ENCODE measurements around the gene ABHD2. TPM values are rescaled to one million over a fixed set of nuclear protein-coding genes. Genes with fewer than 3 reads are reported as not detected.

ABHD2 gene
- total and polyA plus RNA-seq, 9 of the 15 experiments (the other 6 are each of a cell fraction or from before 2014, with no cell fraction given) = 16.9 to 99.8 (median 47.5) TPM

GRCh38 chr15:89087830-89088604 is at the start of gene ABHD2 (continued):
- TF ChIP-seq OTX1 (CRISPR knock-in tag; IDR thresholded peaks at IDR 0.05) (peak; percentile 89), KHSRP (IDR thresholded peaks at IDR 0.05) (no peak), CBFA2T2 (conservative IDR thresholded peaks at IDR 0.05) (no peak), SPI1 (IDR thresholded peaks at IDR 0.05; ENCODE audit: borderline replicate concordance, low read depth, low read length) (no peak), KDM1A (IDR thresholded peaks at IDR 0.05) (0 out of 4 replicates have a peak, but pooled peaks of 1 of the 2 experiments have one; percentile 14), SP1 (CRISPR knock-in tag; IDR thresholded peaks at IDR 0.05) (peak; percentile 100), FOXK1 (CRISPR knock-in tag; IDR thresholded peaks at IDR 0.05; ENCODE audit: borderline replicate concordance) (no peak), MCM5 (IDR thresholded peaks at IDR 0.05; ENCODE audit: low read depth) (no peak), CHD4 (IDR thresholded peaks at IDR 0.05; ENCODE audit: insufficient read depth, insufficient replicate concordance, low read depth, low read length, poor library complexity, severe bottlenecking) (no peak), MAZ (CRISPR knock-in tag; conservative IDR thresholded peaks at IDR 0.05 in 1 of 2, IDR thresholded peaks at IDR 0.05 in 1 of 2) (peak; percentile 50 to 63; a peak in 3 of 4 replicates), TRIM24 (IDR thresholded peaks at IDR 0.05) (peak; percentile 41 to 47; a peak in 3 of 4 replicates), MAFK (IDR thresholded peaks at IDR 0.05; ENCODE audit: low read length) (no peak), CTCF (IDR thresholded peaks at IDR 0.05 in 2 of 3, conservative IDR thresholded peaks at IDR 0.05 in 1 of 3; ENCODE audit: insufficient read depth in 2 of 3, low read depth in 1 of 3, low read length in 3 of 3) (no peak), UBTF (IDR thresholded peaks at IDR 0.05; ENCODE audit: borderline replicate concordance in 1 of 2, low read depth in 2 of 2, low read length in 2 of 2) (peak in 1 of 2 experiments; percentile 53; a peak in 1 of 4 replicates)
- TF ChIP-seq, protein P1, sequence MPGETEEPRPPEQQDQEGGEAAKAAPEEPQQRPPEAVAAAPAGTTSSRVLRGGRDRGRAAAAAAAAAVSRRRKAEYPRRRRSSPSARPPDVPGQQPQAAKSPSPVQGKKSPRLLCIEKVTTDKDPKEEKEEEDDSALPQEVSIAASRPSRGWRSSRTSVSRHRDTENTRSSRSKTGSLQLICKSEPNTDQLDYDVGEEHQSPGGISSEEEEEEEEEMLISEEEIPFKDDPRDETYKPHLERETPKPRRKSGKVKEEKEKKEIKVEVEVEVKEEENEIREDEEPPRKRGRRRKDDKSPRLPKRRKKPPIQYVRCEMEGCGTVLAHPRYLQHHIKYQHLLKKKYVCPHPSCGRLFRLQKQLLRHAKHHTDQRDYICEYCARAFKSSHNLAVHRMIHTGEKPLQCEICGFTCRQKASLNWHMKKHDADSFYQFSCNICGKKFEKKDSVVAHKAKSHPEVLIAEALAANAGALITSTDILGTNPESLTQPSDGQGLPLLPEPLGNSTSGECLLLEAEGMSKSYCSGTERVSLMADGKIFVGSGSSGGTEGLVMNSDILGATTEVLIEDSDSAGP (CRISPR knock-in tag; IDR thresholded peaks at IDR 0.05) = no peak
- TF ChIP-seq, protein P2, sequence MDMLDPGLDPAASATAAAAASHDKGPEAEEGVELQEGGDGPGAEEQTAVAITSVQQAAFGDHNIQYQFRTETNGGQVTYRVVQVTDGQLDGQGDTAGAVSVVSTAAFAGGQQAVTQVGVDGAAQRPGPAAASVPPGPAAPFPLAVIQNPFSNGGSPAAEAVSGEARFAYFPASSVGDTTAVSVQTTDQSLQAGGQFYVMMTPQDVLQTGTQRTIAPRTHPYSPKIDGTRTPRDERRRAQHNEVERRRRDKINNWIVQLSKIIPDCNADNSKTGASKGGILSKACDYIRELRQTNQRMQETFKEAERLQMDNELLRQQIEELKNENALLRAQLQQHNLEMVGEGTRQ (CRISPR knock-in tag; IDR thresholded peaks at IDR 0.05) = no peak
